DND-41 (cell line): ENCODE results near the gene TIMM29.

Experiments used
- ATAC-seq: fragments of 200-7000 bp; cut with Tn5 transposase; 3 replicates; pipeline ENCODE4 v1.9.1; 2021; ENCODE audit warnings: low read depth; ENCODE audit not compliant: insufficient read depth
- DNase-seq: peaks from one replicate; pipeline ENCODE4 v3.0.0-alpha.2; 2020
- H2AFZ ChIP-seq: 2 replicates; pipeline ENCODE4 v1.6.0; 2012; ENCODE audit warnings: low read depth, low read length
- H3K27ac ChIP-seq: 2 replicates; pipeline ENCODE4 v1.5.1; 2012; ENCODE audit warnings: low read length, inconsistent platforms
- H3K27me3 ChIP-seq: fragments of 200-600 bp; sonication (generic); 2 replicates; pipeline ENCODE4 v1.6.0; 2012; ENCODE audit warnings: low read length, mild to moderate bottlenecking, inconsistent platforms; ENCODE audit not compliant: insufficient read depth, poor library complexity
- H3K36me3 ChIP-seq: 2 replicates; pipeline ENCODE4 v1.5.1; 2012; ENCODE audit warnings: low read length, inconsistent platforms; ENCODE audit not compliant: insufficient read depth
- H3K4me1 ChIP-seq: 2 replicates; pipeline ENCODE4 v1.5.1; 2012; ENCODE audit warnings: mild to moderate bottlenecking, low read length; ENCODE audit not compliant: insufficient read depth
- H3K4me2 ChIP-seq: 2 replicates; pipeline ENCODE4 v1.6.0; 2012; ENCODE audit warnings: mild to moderate bottlenecking, moderate library complexity, low read length, inconsistent platforms; ENCODE audit not compliant: insufficient read depth
- H3K4me3 ChIP-seq, 2 experiments: fragments of 200-600 bp in 1 of 2; shearing (Covaris generic) in 1 of 2; 2 replicates each; pipeline ENCODE4 v1.5.1; 2012 to 2016; ENCODE audit warnings: inconsistent platforms in 2 of 2, low read length in 2 of 2, mild to moderate bottlenecking in 2 of 2, low read depth in 1 of 2, moderate library complexity in 1 of 2
- H3K79me2 ChIP-seq: 2 replicates; pipeline ENCODE4 v1.6.0; 2012; ENCODE audit warnings: low read length, inconsistent platforms; ENCODE audit not compliant: insufficient read depth
- H3K9ac ChIP-seq: 2 replicates; pipeline ENCODE4 v1.6.0; 2012; ENCODE audit warnings: low read depth, mild to moderate bottlenecking, inconsistent platforms, low read length, moderate library complexity
- H3K9me3 ChIP-seq: 2 replicates; pipeline ENCODE4 v1.5.1; 2012; ENCODE audit warnings: low read length, moderate library complexity, mild to moderate bottlenecking, inconsistent platforms; ENCODE audit not compliant: insufficient read depth, severe bottlenecking
- H4K20me1 ChIP-seq: 2 replicates; pipeline ENCODE4 v1.6.0; 2012; ENCODE audit warnings: low read length; ENCODE audit not compliant: insufficient read depth
- EZH2 ChIP-seq: IDR thresholded peaks from 3 replicates; pipeline ENCODE4 v1.6.1; 2012; ENCODE audit warnings: borderline replicate concordance, low read depth, mild to moderate bottlenecking, moderate library complexity, low read length, inconsistent platforms; ENCODE audit not compliant: severe bottlenecking
- TF ChIP-seq, protein P1 (sequence below): IDR thresholded peaks from 2 replicates; pipeline ENCODE4 v1.5.1; 2012; ENCODE audit warnings: borderline replicate concordance, low read length, moderate library complexity, mild to moderate bottlenecking; ENCODE audit not compliant: poor library complexity, severe bottlenecking; ENCODE audit errors: extremely low read depth

Gene TIMM29

DNA sequence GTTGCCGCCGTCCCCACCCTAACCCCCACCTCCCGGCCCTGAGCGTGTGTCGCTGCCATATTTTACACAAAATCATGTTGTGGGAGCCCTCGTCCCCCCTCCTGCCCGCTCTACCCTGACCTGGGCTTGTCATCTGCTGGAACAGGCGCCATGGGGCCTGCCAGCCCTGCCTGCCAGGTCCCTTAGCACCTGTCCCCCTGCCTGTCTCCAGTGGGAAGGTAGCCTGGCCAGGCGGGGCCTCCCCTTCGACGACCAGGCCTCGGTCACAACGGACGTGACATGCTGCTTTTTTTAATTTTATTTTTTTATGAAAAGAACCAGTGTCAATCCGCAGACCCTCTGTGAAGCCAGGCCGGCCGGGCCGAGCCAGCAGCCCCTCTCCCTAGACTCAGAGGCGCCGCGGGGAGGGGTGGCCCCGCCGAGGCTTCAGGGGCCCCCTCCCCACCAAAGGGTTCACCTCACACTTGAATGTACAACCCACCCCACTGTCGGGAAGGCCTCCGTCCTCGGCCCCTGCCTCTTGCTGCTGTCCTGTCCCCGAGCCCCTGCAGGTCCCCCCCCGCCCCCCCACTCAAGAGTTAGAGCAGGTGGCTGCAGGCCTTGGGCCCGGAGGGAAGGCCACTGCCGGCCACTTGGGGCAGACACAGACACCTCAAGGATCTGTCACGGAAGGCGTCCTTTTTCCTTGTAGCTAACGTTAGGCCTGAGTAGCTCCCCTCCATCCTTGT, 6.5 kb upstream of the TIMM29 start:
- H3K79me2 ChIP-seq, result peaks cover under 1% of the 10 kb centered on the region; the same call in 1 of the 2 replicates
- ATAC-seq (no peak), DNase-seq (no peak)
- H3K4me1 ChIP-seq, result peaks cover 2% of the 10 kb centered on the region
- no peaks in the 10 kb centered on the region for H3K9me3 ChIP-seq
- TF ChIP-seq EZH2, result no peak
- TF ChIP-seq, protein P1, sequence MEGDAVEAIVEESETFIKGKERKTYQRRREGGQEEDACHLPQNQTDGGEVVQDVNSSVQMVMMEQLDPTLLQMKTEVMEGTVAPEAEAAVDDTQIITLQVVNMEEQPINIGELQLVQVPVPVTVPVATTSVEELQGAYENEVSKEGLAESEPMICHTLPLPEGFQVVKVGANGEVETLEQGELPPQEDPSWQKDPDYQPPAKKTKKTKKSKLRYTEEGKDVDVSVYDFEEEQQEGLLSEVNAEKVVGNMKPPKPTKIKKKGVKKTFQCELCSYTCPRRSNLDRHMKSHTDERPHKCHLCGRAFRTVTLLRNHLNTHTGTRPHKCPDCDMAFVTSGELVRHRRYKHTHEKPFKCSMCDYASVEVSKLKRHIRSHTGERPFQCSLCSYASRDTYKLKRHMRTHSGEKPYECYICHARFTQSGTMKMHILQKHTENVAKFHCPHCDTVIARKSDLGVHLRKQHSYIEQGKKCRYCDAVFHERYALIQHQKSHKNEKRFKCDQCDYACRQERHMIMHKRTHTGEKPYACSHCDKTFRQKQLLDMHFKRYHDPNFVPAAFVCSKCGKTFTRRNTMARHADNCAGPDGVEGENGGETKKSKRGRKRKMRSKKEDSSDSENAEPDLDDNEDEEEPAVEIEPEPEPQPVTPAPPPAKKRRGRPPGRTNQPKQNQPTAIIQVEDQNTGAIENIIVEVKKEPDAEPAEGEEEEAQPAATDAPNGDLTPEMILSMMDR, result no peak
- no peak overlapping the region for H3K9ac ChIP-seq
- H3K36me3 ChIP-seq, result peaks cover 71% of the 10 kb centered on the region
- no peak overlapping the region for H3K4me3 ChIP-seq
- H2AFZ ChIP-seq, result no peak overlapping the region
- H3K27me3 ChIP-seq, result no peaks in the 10 kb centered on the region
- no peak overlapping the region for H3K27ac ChIP-seq
- peaks cover 6% of the 10 kb centered on the region; the same call in 1 of the 2 replicates for H4K20me1 ChIP-seq
- no peak overlapping the region for H3K4me2 ChIP-seq

DNA sequence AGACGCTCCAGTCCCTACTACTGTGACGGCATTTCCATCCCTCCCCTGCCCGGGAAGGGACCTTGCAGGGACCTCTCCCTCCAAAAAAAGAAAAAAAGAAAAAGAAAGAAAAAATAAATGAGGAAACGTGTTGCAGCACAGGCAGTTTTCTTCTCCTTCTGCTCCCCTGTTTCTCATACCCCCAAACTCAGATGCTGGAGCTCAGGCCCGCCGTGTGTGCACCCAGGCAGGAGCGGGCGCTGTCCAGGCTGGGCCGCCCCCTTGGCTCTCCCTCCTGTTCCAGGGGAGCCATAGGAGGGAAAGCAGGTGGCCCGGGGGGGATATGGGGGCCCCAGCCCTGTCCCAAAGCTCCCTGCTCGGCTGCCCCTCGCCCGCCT, 6.0 kb upstream of the TIMM29 start:
- peaks cover 7% of the 10 kb centered on the region for H3K4me1 ChIP-seq
- H2AFZ ChIP-seq, result no peak overlapping the region
- H3K36me3 ChIP-seq, result peaks cover 68% of the 10 kb centered on the region
- H3K79me2 ChIP-seq, result peaks cover 6% of the 10 kb centered on the region
- TF ChIP-seq EZH2, result no peak
- TF ChIP-seq, protein P1, result no peak
- H3K27ac ChIP-seq, result no peak overlapping the region
- H3K9me3 ChIP-seq, result no peaks in the 10 kb centered on the region
- DNase-seq (no peak), ATAC-seq (no peak)
- no peak overlapping the region for H3K4me2 ChIP-seq
- no peak overlapping the region for H3K4me3 ChIP-seq
- H3K9ac ChIP-seq, result no peak overlapping the region
- H3K27me3 ChIP-seq, result no peaks in the 10 kb centered on the region
- peaks cover 6% of the 10 kb centered on the region; the same call in 1 of the 2 replicates for H4K20me1 ChIP-seq

DNA sequence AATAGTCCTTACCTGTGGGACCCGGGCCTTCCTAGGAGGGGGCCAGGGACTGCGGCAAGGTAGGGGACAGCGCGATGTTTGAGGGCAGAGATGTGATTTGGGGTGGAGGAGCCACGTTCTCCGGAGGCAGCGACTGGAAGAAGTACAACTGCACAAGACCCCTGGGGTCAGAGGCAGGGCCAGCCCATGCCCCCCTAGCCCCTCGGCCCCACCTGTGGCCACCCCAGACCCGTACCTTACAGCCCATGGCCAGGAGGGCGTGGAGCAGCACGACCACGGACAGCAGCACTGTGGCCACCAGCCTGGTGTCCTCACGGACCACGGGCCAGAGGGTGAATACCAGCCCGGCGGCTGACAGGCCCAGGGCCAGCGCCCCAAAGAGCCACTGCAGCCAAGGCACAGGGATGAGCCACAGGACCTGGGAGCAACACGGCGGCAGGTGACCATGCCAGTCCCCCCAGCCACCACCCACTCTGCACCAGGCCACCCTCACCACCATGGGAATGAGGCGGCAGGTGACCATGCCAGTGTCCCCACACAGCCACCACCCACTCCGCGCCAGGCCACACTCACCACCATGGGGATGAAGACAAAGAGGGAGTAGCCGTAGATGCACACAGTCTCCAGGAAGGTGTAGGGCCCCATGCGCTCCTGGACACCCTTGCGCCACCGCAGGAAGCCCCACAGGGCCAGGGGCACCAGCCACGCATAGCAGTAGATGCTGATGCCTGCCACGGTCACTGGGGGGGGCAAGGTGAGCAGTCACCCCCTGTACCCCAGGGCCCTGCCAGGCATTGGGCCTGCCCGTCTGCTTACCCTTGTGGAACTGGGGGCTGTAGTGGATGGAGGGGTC, 5.1 kb upstream of the TIMM29 start:
- peaks cover 61% of the 10 kb centered on the region for H3K36me3 ChIP-seq
- peaks cover 12% of the 10 kb centered on the region for H3K4me1 ChIP-seq
- H3K27me3 ChIP-seq, result no peaks in the 10 kb centered on the region
- H3K4me3 ChIP-seq, result no peak overlapping the region
- no peaks in the 10 kb centered on the region for H3K9me3 ChIP-seq
- peaks cover 14% of the 10 kb centered on the region for H3K79me2 ChIP-seq
- ATAC-seq (no peak), DNase-seq (no peak)
- H2AFZ ChIP-seq, result no peak overlapping the region
- H3K9ac ChIP-seq, result no peak overlapping the region
- TF ChIP-seq, protein P1, result no peak
- no peak for TF ChIP-seq EZH2
- H4K20me1 ChIP-seq, result peaks cover 6% of the 10 kb centered on the region; the same call in 1 of the 2 replicates
- H3K27ac ChIP-seq, result no peak overlapping the region
- no peak overlapping the region for H3K4me2 ChIP-seq
